Liver (tissue), 3 donors: ENCODE measurements around the gene KIAA1614.

Experiments
- ATF3 ChIP-seq: IDR thresholded peaks from 2 replicates; pipeline ENCODE4 v1.6.1; 2016; ENCODE audit warnings: antibody characterized with exemption
- CTCF ChIP-seq: fragments of 150-350 bp; IDR thresholded peaks from 2 replicates; pipeline ENCODE4 v1.5.1; 2017; ENCODE audit warnings: improper control_type of control experiment, low read depth, low read length; ENCODE audit not compliant: missing input control
- EGR1 ChIP-seq, 2 donors: IDR thresholded peaks; 2 replicates each; pipeline ENCODE4 v1.6.1; 2016 to 2018; ENCODE audit warnings: antibody characterized with exemption in 2 of 2, low read depth in 2 of 2
- FOXA1 ChIP-seq: IDR thresholded peaks from 2 replicates; pipeline ENCODE4 v1.6.1; 2016; ENCODE audit warnings: antibody characterized with exemption
- GABPA ChIP-seq, 2 donors: IDR thresholded peaks in 1 of 2; conservative IDR thresholded peaks in 1 of 2; 2 replicates each; pipeline ENCODE4 v1.6.1; 2016; ENCODE audit warnings: antibody characterized with exemption in 2 of 2, mild to moderate bottlenecking in 1 of 2, moderate library complexity in 1 of 2
- RAD21 ChIP-seq, 2 donors: IDR thresholded peaks; 2 replicates each; pipeline ENCODE4 v1.6.1; 2016; ENCODE audit warnings: antibody characterized with exemption in 2 of 2, mild to moderate bottlenecking in 2 of 2
- RXRA ChIP-seq, 2 donors: IDR thresholded peaks; 2 replicates each; pipeline ENCODE4 v1.6.1; 2017 to 2018; ENCODE audit warnings: antibody characterized with exemption in 2 of 2, mild to moderate bottlenecking in 1 of 2
- SP1 ChIP-seq: IDR thresholded peaks from 2 replicates; pipeline ENCODE4 v1.6.1; 2018; ENCODE audit warnings: antibody characterized with exemption, mild to moderate bottlenecking
- TAF1 ChIP-seq: conservative IDR thresholded peaks from 2 replicates; pipeline ENCODE4 v1.6.1; 2016; ENCODE audit warnings: antibody characterized with exemption, mild to moderate bottlenecking
- YY1 ChIP-seq: IDR thresholded peaks from 2 replicates; pipeline ENCODE4 v1.6.1; 2016; ENCODE audit warnings: antibody characterized with exemption, mild to moderate bottlenecking
- ZBTB33 ChIP-seq: IDR thresholded peaks from 2 replicates; pipeline ENCODE4 v1.6.1; 2016; ENCODE audit warnings: antibody characterized with exemption
- donor health status: healthy.
- donor health status: healthy.

GRCh38 chr1:180954005-180954800, 41.5 kb downstream of the KIAA1614 start:
- no peak for TF ChIP-seq ATF3
- no peak for TF ChIP-seq CTCF
- TF ChIP-seq RAD21 (IDR thresholded peaks at IDR 0.05): peak in 1 of 2 donors; percentile 19
- TF ChIP-seq SP1: peak; percentile 15
- TF ChIP-seq FOXA1: no peak
- TF ChIP-seq RXRA (IDR thresholded peaks at IDR 0.05): no peak
- no peak for TF ChIP-seq YY1
- no peak for TF ChIP-seq TAF1
- no peak for TF ChIP-seq EGR1 (IDR thresholded peaks at IDR 0.05; ENCODE audit: low read depth in 2 of 2)
- no peak for TF ChIP-seq GABPA (IDR thresholded peaks at IDR 0.05 in 1 of 2, conservative IDR thresholded peaks at IDR 0.05 in 1 of 2)
- TF ChIP-seq ZBTB33: no peak
